ENCODE measurements around the gene EHF.

DNA sequence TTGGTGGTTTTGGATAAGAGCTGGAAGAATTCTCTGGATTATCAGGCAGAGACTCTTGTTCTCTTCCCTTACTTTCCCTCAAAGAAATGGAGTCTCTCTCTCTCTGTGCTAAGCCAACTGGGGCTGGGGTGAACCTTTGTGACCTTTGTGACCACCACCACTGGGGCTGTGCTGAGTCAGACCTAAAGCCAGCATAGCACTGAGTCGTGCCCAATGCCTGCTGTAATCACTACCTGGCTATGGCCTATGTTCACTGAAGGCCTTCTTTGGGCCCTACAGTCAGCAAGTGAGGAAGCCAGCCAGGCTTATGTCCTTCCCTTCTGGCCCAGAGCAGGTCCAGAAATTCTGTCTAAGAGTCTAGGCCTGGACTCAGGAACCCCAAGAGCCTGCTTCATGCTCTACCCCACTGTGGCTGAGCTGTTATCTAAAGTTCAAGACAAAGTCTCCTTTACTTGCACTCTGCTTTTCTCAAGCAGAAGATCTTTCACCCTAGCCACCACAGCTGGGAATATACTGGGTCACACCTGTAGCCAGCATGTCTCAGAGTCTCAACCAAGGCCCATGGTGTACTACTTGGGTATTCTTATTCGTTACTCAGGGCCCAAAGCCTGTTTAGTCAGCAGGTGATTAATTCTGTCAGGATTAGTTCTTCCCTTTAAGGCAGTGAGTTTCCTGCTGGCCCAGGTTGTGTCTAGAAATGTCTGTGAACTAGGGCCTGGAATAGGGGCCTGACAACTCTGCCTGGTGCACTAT lies 86.0 kb downstream of the EHF start:
- TF ChIP-seq EZH2 (IDR thresholded peaks at IDR 0.05; ENCODE audit: low read length, unreplicated experiment) (no peak), CTCF (conservative IDR thresholded peaks at IDR 0.05; ENCODE audit: low read depth, low read length) (no peak)
